Activated naive CD4-positive, alpha-beta T cell treated with anti-CD3 and anti-CD28 coated beads for 36 hours (primary cell): Measurements from ENCODE around the gene BRSK2. TPM values are rescaled to one million over a fixed set of nuclear protein-coding genes. Genes with fewer than 3 reads are reported as not detected.
A peak's percentile ranks its signal among the peaks of the same experiment; 100 is the strongest.

Experiments
- CTCF ChIA-PET: fragments of 350-600 bp; sonication (Branson Sonifier 250); formaldehyde crosslinking; loops from one replicate; lab custom pipeline; 2021; ENCODE audit warnings: antibody characterized with exemption; lab: Charles Lee
- DNase-seq: peaks from one replicate; pipeline ENCODE4 v3.0.0-alpha.2; 2020
- H3K27ac Mint-ChIP-seq: one replicate; pipeline ENCODE4 v1.8.0; 2021; ENCODE audit warnings: mild to moderate bottlenecking, mixed read lengths
- H3K27me3 Mint-ChIP-seq: one replicate; pipeline ENCODE4 v1.8.0; 2021; ENCODE audit warnings: low read depth, mixed read lengths
- H3K36me3 Mint-ChIP-seq: one replicate; pipeline ENCODE4 v1.8.0; 2021; ENCODE audit warnings: low read depth, mixed read lengths
- H3K4me1 Mint-ChIP-seq: one replicate; pipeline ENCODE4 v1.8.0; 2021; ENCODE audit warnings: low read depth, mixed read lengths
- H3K4me3 Mint-ChIP-seq: one replicate; pipeline ENCODE4 v1.8.0; 2021; ENCODE audit warnings: mild to moderate bottlenecking, moderate library complexity, mixed read lengths
- H3K9me3 Mint-ChIP-seq: one replicate; pipeline ENCODE4 v1.8.0; 2021; ENCODE audit warnings: mixed read lengths
- intact Hi-C: fragments of 100-400 bp; cut with micrococcal nuclease; formaldehyde crosslinking; loops from one replicate; pipeline ENCODE4 v1.15.1; 2023
- total RNA-seq, 2 experiments: library from RNA; stranded (reverse); gene quantifications; one replicate each; pipeline ENCODE4 v1.2.3, GENCODE V29; 2021

BRSK2 gene
- total RNA-seq, 2 experiments from 2014 or later = 0.17 to 0.44 TPM

DNA sequence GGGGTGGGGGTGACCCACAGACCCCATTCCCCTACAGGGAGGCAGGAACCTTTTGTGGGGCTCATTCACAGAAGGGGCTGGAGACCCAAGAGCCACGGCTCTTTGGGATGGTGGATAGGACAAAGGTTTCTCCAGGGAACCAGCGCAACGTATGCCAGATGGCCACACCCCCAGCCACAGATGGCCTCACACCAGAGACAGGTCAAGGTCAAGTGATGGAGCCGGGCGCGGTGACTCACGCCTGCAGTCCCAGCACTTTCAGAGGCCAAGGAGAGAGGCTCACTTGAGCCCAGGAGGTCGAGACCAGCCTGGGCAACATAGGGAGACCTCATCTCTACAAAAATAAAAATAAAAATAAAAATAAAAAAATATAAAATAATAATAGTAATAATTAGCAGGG lies 17.1 kb upstream of the BRSK2 start:
- Mint-ChIP-seq H3K4me3 (no peak overlapping the region), H3K4me1 (no peaks in the 10 kb centered on the region), H3K27ac (no peak overlapping the region), H3K36me3 (no peaks in the 10 kb centered on the region), H3K27me3 (no peaks in the 10 kb centered on the region), H3K9me3 (no peaks in the 10 kb centered on the region)
- CTCF ChIA-PET = no interaction called here
- DNase-seq = no peak
- intact Hi-C loops = no loop called here

DNA sequence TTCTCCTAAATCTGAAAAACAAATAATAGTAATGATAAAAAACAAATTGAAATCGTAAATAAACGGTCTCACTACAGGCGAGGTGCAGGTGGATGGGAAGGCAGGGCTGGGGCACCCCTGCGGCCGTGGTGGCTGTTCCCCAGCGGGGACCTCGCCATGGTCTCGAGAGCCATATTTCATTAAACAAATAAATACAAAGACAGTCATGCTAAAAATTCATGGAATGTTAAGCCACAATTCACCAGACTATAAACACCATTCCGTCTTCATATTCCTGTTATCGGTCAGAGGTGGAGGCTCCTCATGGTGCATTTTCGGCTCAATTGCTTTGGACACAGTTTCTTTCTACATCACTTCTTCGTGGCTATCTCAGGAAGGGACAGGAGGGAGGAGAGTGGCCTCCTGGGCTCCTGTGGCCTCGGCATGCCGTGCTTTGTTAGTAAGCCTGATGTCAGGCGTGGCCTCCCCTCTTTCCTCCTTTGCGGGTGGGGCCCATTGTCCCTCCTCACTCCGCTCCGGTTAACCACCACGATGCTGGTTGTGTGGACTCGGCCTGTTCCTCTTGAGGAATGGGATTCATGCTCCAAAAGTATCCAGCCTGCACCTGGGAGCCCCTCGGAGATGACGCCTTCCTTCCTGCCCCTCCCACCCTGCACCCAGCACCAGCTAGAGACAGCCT lies 16.1 kb upstream of the BRSK2 start:
- no peaks in the 10 kb centered on the region for H3K27me3 Mint-ChIP-seq

DNA sequence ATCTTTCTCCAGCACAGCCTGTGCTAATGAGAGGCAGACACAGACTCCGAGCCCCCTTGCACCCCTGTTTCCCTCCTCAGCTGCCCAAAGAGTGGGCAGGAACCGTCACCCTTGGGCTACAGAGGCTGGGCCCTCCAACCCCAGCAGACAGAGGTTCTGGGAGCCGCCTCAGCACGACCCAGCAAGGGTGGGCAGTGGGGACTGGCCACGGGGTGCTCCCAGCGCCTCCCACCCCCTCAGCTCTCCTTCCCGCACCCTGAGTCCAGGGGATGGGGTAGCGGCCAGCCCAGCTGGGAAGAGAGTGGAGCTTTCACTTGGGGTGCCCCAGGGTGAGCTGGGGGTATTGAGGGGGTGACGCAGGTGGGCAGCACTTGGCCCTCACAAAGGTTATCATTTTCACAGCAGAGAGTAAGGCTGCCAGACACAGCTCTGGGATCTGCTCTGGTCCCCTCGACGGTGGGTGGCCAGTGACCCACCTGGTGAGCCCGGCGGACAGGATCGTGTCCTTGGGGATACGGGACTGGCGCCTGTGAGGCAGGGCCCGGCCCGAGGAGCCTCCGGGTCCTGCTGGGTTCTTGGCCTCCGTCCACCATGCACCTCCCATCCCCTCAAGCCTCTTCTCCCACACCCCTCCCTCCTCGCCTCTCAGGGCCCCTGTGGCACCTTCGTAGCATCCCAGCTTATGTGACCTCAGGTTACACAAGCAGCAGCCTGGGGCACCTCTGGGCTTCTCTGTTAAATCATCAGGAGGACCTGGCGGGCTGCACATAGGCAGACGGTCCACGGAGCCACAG lies 14.4 kb upstream of the BRSK2 start:
- DNase-seq = no peak
- intact Hi-C loops = no loop called here
- no peak overlapping the region for H3K4me3 Mint-ChIP-seq
- no peaks in the 10 kb centered on the region for H3K36me3 Mint-ChIP-seq
- no peaks in the 10 kb centered on the region for H3K4me1 Mint-ChIP-seq
- peaks cover 4% of the 10 kb centered on the region for H3K9me3 Mint-ChIP-seq
- H3K27me3 Mint-ChIP-seq = no peaks in the 10 kb centered on the region
- CTCF ChIA-PET = no interaction called here
- H3K27ac Mint-ChIP-seq = no peak overlapping the region

More for the DNA sequence above, 16.1 kb upstream of the BRSK2 start:
- DNase-seq = no peak
- Mint-ChIP-seq H3K9me3 (no peaks in the 10 kb centered on the region), H3K36me3 (no peaks in the 10 kb centered on the region), H3K4me1 (no peaks in the 10 kb centered on the region), H3K27ac (no peak overlapping the region), H3K4me3 (no peak overlapping the region)
- CTCF ChIA-PET = no interaction called here
- intact Hi-C loops = no loop called here

DNA sequence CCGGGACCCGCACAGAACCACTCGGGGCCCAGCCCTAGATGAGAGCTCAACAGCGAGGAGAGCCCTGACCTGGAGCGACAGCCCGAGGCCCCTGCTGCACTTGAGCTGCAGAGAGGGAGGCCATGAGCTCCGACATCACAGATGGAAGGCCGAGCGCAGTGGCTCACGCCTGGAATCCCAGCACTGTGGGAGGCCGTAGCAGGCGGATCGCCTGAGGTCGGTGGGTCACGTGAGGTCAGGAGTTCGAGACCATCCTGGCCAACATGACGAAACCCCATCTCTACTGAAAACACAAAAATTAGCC lies 13.8 kb upstream of the BRSK2 start:
- H3K9me3 Mint-ChIP-seq = peaks cover 5% of the 10 kb centered on the region
- CTCF ChIA-PET = no interaction called here
- H3K36me3 Mint-ChIP-seq = no peaks in the 10 kb centered on the region
- H3K27me3 Mint-ChIP-seq = no peaks in the 10 kb centered on the region
- no peak for DNase-seq
- intact Hi-C loops = no loop called here
- H3K27ac Mint-ChIP-seq = no peak overlapping the region
- H3K4me1 Mint-ChIP-seq = no peaks in the 10 kb centered on the region
- H3K4me3 Mint-ChIP-seq = no peak overlapping the region

DNA sequence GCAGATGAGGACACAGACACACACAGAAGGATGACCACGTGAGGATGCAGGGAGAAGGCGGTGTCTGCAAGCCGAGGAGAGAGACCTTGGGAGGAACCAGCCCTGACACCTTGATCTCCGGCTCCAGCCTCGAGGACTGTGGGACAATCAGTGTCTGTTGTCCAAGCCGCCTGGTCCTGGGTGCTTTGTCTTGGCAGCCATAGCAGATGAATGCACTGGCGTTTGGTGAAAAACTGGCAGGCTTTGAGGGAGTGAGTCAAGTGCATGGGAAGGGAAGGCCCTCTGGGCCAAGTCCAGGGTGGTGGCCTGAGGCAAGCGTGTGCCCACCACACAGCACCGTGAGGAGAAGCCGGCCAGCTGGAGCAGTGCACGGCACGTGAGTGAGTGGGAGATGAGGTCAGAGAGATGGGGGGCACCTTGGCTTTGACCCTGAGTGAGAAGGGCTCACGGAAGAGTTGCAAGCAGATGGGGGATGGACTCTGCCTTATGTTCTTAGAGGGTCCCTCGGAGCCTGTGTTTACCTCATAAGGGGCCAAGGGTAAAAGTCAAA lies 12.4 kb upstream of the BRSK2 start:
- peaks cover under 1% of the 10 kb centered on the region for H3K4me1 Mint-ChIP-seq
- H3K4me3 Mint-ChIP-seq = no peak overlapping the region
- no peak for DNase-seq
- intact Hi-C loops = no loop called here
- H3K27ac Mint-ChIP-seq = no peak overlapping the region
- H3K27me3 Mint-ChIP-seq = no peaks in the 10 kb centered on the region
- H3K36me3 Mint-ChIP-seq = no peaks in the 10 kb centered on the region
- H3K9me3 Mint-ChIP-seq = peaks cover 5% of the 10 kb centered on the region
- CTCF ChIA-PET = no interaction called here

DNA sequence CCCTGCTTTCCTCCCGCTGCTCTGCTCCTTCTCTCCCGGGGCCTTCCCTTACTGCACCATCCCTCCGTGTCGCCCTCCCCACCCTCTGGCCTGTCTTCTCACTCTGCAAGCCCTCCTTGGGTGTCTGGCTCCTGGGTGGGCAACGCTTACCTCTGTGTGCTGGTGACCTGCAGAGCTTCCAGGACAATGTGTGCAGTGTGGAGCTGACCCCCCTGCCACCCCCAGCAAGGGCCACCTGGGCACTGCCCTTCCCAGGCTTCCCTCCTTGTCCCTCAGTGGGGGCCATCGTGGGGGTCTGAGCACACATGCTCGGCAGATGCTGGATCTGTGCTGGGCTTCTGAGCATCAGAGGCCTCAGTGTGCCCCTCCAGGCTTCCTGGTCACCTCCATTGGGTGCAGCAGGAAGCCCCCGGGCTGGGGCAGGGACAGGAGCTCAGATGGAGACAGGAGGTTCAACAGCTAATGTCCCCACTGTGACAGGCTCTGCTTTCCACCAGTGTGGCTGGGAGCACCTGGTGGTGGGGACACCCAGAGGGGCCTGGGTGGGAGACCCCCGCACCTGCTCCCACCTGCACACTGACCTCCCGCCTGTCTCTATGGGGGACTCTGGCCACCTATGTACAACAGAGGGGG lies 7.8 kb upstream of the BRSK2 start:
- CTCF ChIA-PET = no interaction called here
- no peaks in the 10 kb centered on the region for H3K36me3 Mint-ChIP-seq
- intact Hi-C loops = loop anchor here (2.0 to 10.0 kb wide), 3 partner anchors 45 to 687 kb away; partner anchors contain the start of genes DEAF1 and TMEM80
- peaks cover 5% of the 10 kb centered on the region for H3K9me3 Mint-ChIP-seq
- H3K4me3 Mint-ChIP-seq = peak overlapping the region; percentile 60
- no peak for DNase-seq
- no peaks in the 10 kb centered on the region for H3K27me3 Mint-ChIP-seq
- H3K27ac Mint-ChIP-seq = no peak overlapping the region
- H3K4me1 Mint-ChIP-seq = peaks cover 12% of the 10 kb centered on the region

DNA sequence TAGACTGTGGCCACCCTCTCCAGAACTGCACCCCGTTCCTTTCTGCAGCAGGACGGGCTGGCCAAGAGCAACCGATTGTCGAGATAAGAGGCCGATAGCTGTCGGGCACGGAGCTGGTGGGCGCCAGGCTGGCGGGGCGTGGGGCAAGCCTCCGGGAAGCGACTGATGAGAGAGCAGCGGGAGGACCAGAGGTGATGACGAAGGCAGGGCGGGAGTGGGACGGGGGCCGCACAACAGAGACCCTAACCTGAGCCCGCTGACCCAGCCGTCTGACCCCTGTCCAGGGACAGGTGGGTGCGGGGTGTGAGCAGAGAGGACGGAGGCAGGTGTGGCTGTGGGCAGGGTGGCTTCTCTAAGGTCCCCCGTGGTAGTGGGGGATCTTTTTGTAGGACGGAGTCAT lies 7.3 kb upstream of the BRSK2 start:
- Mint-ChIP-seq H3K9me3 (peaks cover 5% of the 10 kb centered on the region), H3K27ac (peak overlapping the region; percentile 13), H3K4me3 (peak overlapping the region; percentile 60), H3K27me3 (no peaks in the 10 kb centered on the region), H3K36me3 (no peaks in the 10 kb centered on the region), H3K4me1 (peaks cover 12% of the 10 kb centered on the region)
- DNase-seq = no peak
- CTCF ChIA-PET = no interaction called here
- intact Hi-C loops = loop anchor here (2.0 to 10.0 kb wide), 3 partner anchors 46 to 688 kb away; partner anchors contain the start of genes DEAF1 and TMEM80

DNA sequence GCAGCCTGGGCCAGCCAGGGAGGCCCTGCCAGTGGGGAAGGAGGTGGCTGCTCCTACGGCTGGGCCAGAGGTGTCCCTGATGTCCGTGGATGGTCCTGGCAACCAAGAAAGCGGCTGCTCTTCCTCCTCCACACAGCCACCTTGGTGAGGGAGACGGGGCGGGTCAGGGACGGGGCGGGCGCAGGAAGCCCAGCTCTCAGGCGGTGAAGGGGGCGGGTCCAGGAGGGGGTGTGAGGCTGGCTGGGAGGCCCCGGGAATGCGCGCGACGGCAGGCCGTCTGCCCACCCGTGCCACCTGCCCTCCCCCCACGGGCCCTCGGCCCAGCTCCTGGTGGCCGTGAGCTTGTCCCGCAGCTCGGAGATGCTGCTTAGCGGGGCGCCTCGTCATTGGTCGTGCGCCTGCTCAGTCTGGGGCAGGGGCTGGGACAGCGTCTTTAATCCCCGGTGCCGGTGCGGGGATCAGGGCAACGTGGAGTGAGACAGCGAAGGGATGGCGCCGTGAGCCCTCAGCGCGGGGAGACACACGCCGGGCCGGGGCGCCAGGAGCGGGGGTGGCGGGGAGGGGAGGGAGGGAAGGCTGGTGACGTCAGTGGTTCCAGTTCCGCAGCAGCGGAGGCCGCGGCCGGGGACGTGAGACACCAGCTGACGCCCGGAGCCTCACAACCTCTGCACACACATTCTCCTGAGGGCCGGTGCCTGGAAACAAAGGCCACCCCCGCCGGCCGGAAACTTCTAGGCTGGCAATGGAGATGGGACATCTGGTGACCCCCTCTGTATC lies 6.7 kb upstream of the BRSK2 start:
- H3K27me3 Mint-ChIP-seq = no peaks in the 10 kb centered on the region
- no peaks in the 10 kb centered on the region for H3K36me3 Mint-ChIP-seq
- peak overlapping the region; percentile 74 for H3K4me3 Mint-ChIP-seq
- CTCF ChIA-PET = interaction anchor here (0.6 kb wide), 1 partner anchor 16 kb away, joined by 3 read pairs; no protein-coding TSS in a partner anchor
- peaks cover 5% of the 10 kb centered on the region for H3K9me3 Mint-ChIP-seq
- DNase-seq = peak; percentile 82
- H3K27ac Mint-ChIP-seq = peak overlapping the region; percentile 74
- intact Hi-C loops = loop anchor here (1.0 to 10.0 kb wide), 4 partner anchors 46 to 688 kb away; partner anchors contain the start of genes DEAF1, TMEM80 and TOLLIP
- peaks cover 12% of the 10 kb centered on the region for H3K4me1 Mint-ChIP-seq

DNA sequence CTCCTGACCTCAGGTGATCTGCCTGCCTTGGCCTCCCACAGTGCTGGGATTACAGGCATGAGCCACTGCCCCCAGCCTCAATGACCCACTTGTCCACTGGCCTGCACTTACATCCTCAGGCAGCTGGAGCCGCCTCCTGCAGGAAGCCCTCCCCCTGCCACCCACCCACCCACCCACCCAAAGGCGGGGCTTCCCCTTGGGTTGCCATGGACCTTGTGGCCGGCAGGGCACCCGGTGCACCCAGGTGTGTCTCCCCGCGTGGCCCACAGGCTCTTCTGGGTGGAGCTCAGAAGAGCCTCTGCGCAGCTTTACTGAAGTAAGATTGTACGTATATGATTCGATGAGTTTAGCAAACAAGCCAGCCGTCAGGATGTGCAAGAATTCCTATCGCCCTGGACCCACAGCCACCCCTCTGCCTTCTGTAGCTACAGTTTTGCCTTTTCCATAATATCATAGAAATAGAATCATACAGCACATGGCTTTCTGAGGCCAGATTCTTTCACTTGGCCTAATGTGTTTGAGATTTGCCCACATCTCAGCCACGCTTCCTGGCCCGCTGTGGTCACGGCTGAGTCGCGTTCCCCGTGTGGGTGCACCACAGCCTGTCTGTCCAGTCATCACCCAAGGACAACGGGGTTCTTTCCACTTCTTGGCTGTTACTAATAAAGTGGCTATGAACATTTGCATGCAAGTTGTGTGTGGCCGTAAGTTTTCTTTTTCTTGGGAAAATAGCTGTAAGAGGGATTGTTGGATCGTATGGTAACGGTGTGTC lies 5.3 kb upstream of the BRSK2 start:
- Mint-ChIP-seq H3K27me3 (no peaks in the 10 kb centered on the region), H3K36me3 (no peaks in the 10 kb centered on the region), H3K9me3 (peaks cover 5% of the 10 kb centered on the region), H3K27ac (no peak overlapping the region), H3K4me3 (no peak overlapping the region), H3K4me1 (peaks cover 13% of the 10 kb centered on the region)
- no peak for DNase-seq
- CTCF ChIA-PET = no interaction called here
- intact Hi-C loops = loop anchor here (10.0 kb wide), 1 partner anchor 690 kb away; the partner anchor contains the start of genes DEAF1 and TMEM80

DNA sequence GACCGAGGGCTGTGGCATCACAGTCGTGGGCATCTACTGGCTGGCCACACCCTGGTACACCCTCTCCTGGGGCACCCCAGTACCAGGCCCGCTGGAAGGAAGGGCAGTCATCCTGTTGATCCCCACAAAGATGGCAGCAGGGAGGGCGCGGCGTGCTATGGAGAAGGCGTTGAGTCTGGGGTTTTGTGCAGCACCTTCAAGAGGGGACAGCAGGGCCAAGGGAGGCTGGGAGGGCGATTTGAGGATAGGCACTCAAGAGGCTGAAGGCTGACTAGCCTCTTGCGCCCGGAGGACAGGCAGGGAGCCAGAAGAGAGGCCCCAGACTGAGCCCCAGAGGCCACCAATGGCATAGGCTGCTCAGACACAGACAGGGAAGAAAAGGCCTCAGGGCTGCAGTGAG lies 2.2 kb upstream of the BRSK2 start:
- Mint-ChIP-seq H3K4me3 (no peak overlapping the region), H3K9me3 (no peaks in the 10 kb centered on the region), H3K4me1 (peaks cover 10% of the 10 kb centered on the region), H3K27ac (no peak overlapping the region), H3K36me3 (no peaks in the 10 kb centered on the region), H3K27me3 (peaks cover 16% of the 10 kb centered on the region)
- no peak for DNase-seq
- intact Hi-C loops = loop anchor here (10.0 kb wide), 1 partner anchor 693 kb away; the partner anchor contains the start of genes DEAF1 and TMEM80
- CTCF ChIA-PET = no interaction called here
